SK-N-DZ (cell line): ENCODE measurements around the gene TEPSIN.

Experiments
- DNase-seq: peaks from one replicate; pipeline ENCODE4 v3.0.0-alpha.2; 2015; ENCODE audit warnings: low spot score

Gene TEPSIN

GRCh38 chr17:81197831-81198490, 40.9 kb downstream of the TEPSIN start:
- DNase-seq, result no peak

GRCh38 chr17:81197409-81197795, 41.5 kb downstream of the TEPSIN start:
- DNase-seq, result no peak

- DNase-seq, result no peak
Measured at GRCh38 chr17:81196505-81197408, 42.1 kb downstream of the TEPSIN start.

GRCh38 chr17:81195941-81196495, 42.8 kb downstream of the TEPSIN start:
- DNase-seq, result no peak

- DNase-seq, result no peak
Measured at GRCh38 chr17:81194941-81195901, 43.6 kb downstream of the TEPSIN start.

- DNase-seq, result no peak
Measured at GRCh38 chr17:81194225-81194760, 44.6 kb downstream of the TEPSIN start.

GRCh38 chr17:81193470-81194224, 45.2 kb downstream of the TEPSIN start:
- DNase-seq, result peak; percentile 72

- DNase-seq, result no peak
Measured at GRCh38 chr17:81193051-81193410, 45.8 kb downstream of the TEPSIN start.

GRCh38 chr17:81192386-81193050, 46.3 kb downstream of the TEPSIN start:
- DNase-seq, result no peak

- DNase-seq, result no peak
Measured at GRCh38 chr17:81191646-81192045, 47.2 kb downstream of the TEPSIN start.

GRCh38 chr17:81191116-81191515, 47.7 kb downstream of the TEPSIN start:
- no peak for DNase-seq

GRCh38 chr17:81190591-81190990, 48.3 kb downstream of the TEPSIN start:
- no peak for DNase-seq

GRCh38 chr17:81189670-81190530, 49.0 kb downstream of the TEPSIN start:
- no peak for DNase-seq

GRCh38 chr17:81189016-81189415, 49.8 kb downstream of the TEPSIN start:
- DNase-seq, result no peak

- DNase-seq, result no peak
Measured at GRCh38 chr17:81188491-81188840, 50.4 kb downstream of the TEPSIN start.

GRCh38 chr17:81187586-81188490, 51.0 kb downstream of the TEPSIN start:
- no peak for DNase-seq

- DNase-seq, result no peak
Measured at GRCh38 chr17:81187120-81187519, 51.7 kb downstream of the TEPSIN start.

GRCh38 chr17:81186203-81186602, 52.7 kb downstream of the TEPSIN start:
- DNase-seq, result no peak
